Activated CD8-positive, alpha-beta memory T cell treated with anti-CD3 and anti-CD28 coated beads, Interleukin-2, amount 10 ng/mL, durations not matched to agents 7 days and 5 days (primary cell): Measurements from ENCODE around the gene RANBP3. TPM values are rescaled to one million over a fixed set of nuclear protein-coding genes. Genes with fewer than 3 reads are reported as not detected.
A peak's percentile ranks its signal among the peaks of the same experiment; 100 is the strongest.

ENCODE experiments used
- ATAC-seq: fragments of 150-1000 bp; cut with Tn5 transposase; one replicate; pipeline ENCODE4 v1.10.0; 2021; ENCODE audit warnings: moderate library complexity
- CTCF ChIA-PET: fragments of 350-600 bp; sonication (Branson Sonifier 250); formaldehyde crosslinking; loops from one replicate; lab custom pipeline; 2021; ENCODE audit warnings: antibody characterized with exemption; lab: Charles Lee
- DNase-seq: peaks from one replicate; pipeline ENCODE4 v3.0.0-alpha.2; 2020
- H3K27ac Mint-ChIP-seq: one replicate; pipeline ENCODE4 v1.8.0; 2021; ENCODE audit warnings: mild to moderate bottlenecking, mixed read lengths
- H3K27me3 Mint-ChIP-seq: one replicate; pipeline ENCODE4 v1.8.0; 2021; ENCODE audit warnings: mixed read lengths
- H3K36me3 Mint-ChIP-seq: one replicate; pipeline ENCODE4 v1.8.0; 2021; ENCODE audit warnings: mild to moderate bottlenecking, mixed read lengths
- H3K4me1 Mint-ChIP-seq: one replicate; pipeline ENCODE4 v1.8.0; 2021; ENCODE audit warnings: mixed read lengths
- H3K4me3 Mint-ChIP-seq: one replicate; pipeline ENCODE4 v1.8.0; 2021; ENCODE audit warnings: mild to moderate bottlenecking, moderate library complexity, mixed read lengths
- H3K9me3 Mint-ChIP-seq: one replicate; pipeline ENCODE4 v1.8.0; 2022; ENCODE audit warnings: low read depth, mixed read lengths
- total RNA-seq, 2 experiments: library from RNA; stranded (reverse); gene quantifications; one replicate each; pipeline ENCODE4 v1.2.3, GENCODE V29; 2021

The RANBP3 gene
- total RNA-seq, 2 experiments from 2014 or later = 97.8 to 108 TPM

DNA sequence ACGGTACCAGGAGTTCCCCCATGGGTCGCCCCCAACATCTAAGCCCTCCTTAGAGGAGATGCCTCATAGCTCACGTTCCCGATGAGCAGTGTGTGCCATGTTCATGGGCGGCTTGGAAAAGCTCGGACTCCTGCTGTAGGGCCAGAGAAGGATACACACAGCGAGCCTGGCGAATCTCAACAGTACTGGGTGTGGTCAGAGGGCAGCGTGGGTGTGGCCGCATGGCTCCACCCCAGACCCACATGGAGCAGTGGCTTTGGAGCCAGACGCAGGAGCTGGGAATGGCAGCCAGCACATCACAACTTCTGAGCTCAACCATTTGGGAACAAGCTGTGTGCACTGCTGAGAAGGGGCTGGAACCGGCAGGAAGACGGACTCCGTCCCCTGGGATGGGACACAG lies 48.3 kb downstream of the RANBP3 start:
- CTCF ChIA-PET = interaction anchor here (2.1 kb wide), 1 partner anchor 126 kb away, joined by 4 read pairs; no protein-coding TSS in a partner anchor
- peaks cover 25% of the 10 kb centered on the region for H3K36me3 Mint-ChIP-seq
- no peak for DNase-seq

GRCh38 chr19:5929179-5929578 lies 48.8 kb downstream of the RANBP3 start:
- Mint-ChIP-seq H3K36me3 (peaks cover 26% of the 10 kb centered on the region), H3K27me3 (no peaks in the 10 kb centered on the region), H3K9me3 (no peaks in the 10 kb centered on the region), H3K4me1 (no peaks in the 10 kb centered on the region), H3K27ac (no peak overlapping the region), H3K4me3 (no peak overlapping the region)
- CTCF ChIA-PET = interaction anchor here (2.1 kb wide), 1 partner anchor 125 kb away, joined by 4 read pairs; no protein-coding TSS in a partner anchor
- DNase-seq (no peak), ATAC-seq (no peak)

More for the DNA sequence above, 48.3 kb downstream of the RANBP3 start:
- H3K27me3 Mint-ChIP-seq = no peaks in the 10 kb centered on the region
- no peak for ATAC-seq
- no peaks in the 10 kb centered on the region for H3K4me1 Mint-ChIP-seq
- no peak overlapping the region for H3K4me3 Mint-ChIP-seq
- no peak overlapping the region for H3K27ac Mint-ChIP-seq
- no peaks in the 10 kb centered on the region for H3K9me3 Mint-ChIP-seq

- Mint-ChIP-seq H3K27ac (no peak overlapping the region), H3K4me1 (no peaks in the 10 kb centered on the region), H3K9me3 (no peaks in the 10 kb centered on the region), H3K4me3 (no peak overlapping the region), H3K27me3 (no peaks in the 10 kb centered on the region), H3K36me3 (peaks cover 36% of the 10 kb centered on the region)
- CTCF ChIA-PET = no interaction called here
- DNase-seq (no peak), ATAC-seq (no peak)
Observed at GRCh38 chr19:5927441-5927821, 50.5 kb downstream of the RANBP3 start.

GRCh38 chr19:5926641-5927440 lies 51.1 kb downstream of the RANBP3 start:
- CTCF ChIA-PET = no interaction called here
- ATAC-seq (no peak), DNase-seq (no peak)
- H3K36me3 Mint-ChIP-seq = peaks cover 36% of the 10 kb centered on the region
- no peak overlapping the region for H3K4me3 Mint-ChIP-seq
- H3K27ac Mint-ChIP-seq = no peak overlapping the region
- H3K27me3 Mint-ChIP-seq = no peaks in the 10 kb centered on the region
- H3K4me1 Mint-ChIP-seq = no peaks in the 10 kb centered on the region
- no peaks in the 10 kb centered on the region for H3K9me3 Mint-ChIP-seq

- CTCF ChIA-PET = no interaction called here
- peaks cover 36% of the 10 kb centered on the region for H3K36me3 Mint-ChIP-seq
Observed at GRCh38 chr19:5925830-5926427, 52.0 kb downstream of the RANBP3 start.

GRCh38 chr19:5923356-5923755 lies 54.6 kb downstream of the RANBP3 start:
- Mint-ChIP-seq H3K4me1 (no peaks in the 10 kb centered on the region), H3K36me3 (peaks cover 25% of the 10 kb centered on the region), H3K27ac (no peak overlapping the region), H3K4me3 (no peak overlapping the region), H3K9me3 (no peaks in the 10 kb centered on the region), H3K27me3 (no peaks in the 10 kb centered on the region)
- ATAC-seq (no peak), DNase-seq (no peak)
- CTCF ChIA-PET = no interaction called here

More at GRCh38 chr19:5925830-5926427, 52.0 kb downstream of the RANBP3 start:
- DNase-seq (no peak), ATAC-seq (no peak)
- H3K27me3 Mint-ChIP-seq = no peaks in the 10 kb centered on the region
- H3K27ac Mint-ChIP-seq = no peak overlapping the region
- no peak overlapping the region for H3K4me3 Mint-ChIP-seq
- H3K4me1 Mint-ChIP-seq = no peaks in the 10 kb centered on the region
- H3K9me3 Mint-ChIP-seq = no peaks in the 10 kb centered on the region

GRCh38 chr19:5922161-5922545 lies 55.8 kb downstream of the RANBP3 start:
- Mint-ChIP-seq H3K36me3 (peaks cover 18% of the 10 kb centered on the region), H3K9me3 (no peaks in the 10 kb centered on the region)
- no peak for ATAC-seq

DNA sequence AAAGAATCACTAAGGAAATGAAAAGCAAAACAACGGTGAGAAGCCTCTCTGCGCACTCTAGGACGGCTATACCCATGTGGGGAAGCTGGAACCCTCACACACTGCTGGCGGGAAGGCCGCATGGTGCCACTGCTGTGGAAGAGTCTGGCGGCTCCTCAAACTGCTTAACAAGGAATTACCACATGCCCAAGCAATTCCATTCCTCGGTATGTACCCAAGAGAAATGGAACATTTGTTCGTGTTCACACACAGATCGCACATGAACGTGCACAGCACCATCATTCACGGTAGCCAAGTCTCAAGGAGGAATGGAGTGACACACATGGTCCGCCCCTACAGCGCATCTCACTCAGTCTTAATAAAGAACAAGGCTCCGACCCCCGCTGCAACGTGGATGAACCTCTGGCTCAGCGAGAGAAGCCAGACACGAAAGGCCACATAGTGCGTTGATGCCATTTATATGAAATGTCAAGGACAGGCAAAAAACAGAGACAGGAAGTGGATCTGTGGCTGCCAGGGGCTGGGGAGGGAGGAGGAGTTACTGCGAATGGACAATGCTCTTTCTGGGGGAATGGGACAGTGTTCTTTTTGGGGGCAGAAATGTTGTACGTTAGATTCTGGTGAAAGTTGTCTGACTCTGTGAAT lies 56.3 kb downstream of the RANBP3 start:
- peaks cover 18% of the 10 kb centered on the region for H3K36me3 Mint-ChIP-seq
- H3K4me1 Mint-ChIP-seq = no peaks in the 10 kb centered on the region
- H3K27me3 Mint-ChIP-seq = no peaks in the 10 kb centered on the region
- H3K27ac Mint-ChIP-seq = no peak overlapping the region
- DNase-seq = no peak
- H3K4me3 Mint-ChIP-seq = no peak overlapping the region
- CTCF ChIA-PET = no interaction called here
- no peaks in the 10 kb centered on the region for H3K9me3 Mint-ChIP-seq
- no peak for ATAC-seq

More at GRCh38 chr19:5922161-5922545, 55.8 kb downstream of the RANBP3 start:
- no peak overlapping the region for H3K27ac Mint-ChIP-seq
- H3K4me3 Mint-ChIP-seq = no peak overlapping the region
- CTCF ChIA-PET = no interaction called here
- no peaks in the 10 kb centered on the region for H3K27me3 Mint-ChIP-seq
- DNase-seq = no peak
- H3K4me1 Mint-ChIP-seq = no peaks in the 10 kb centered on the region

- Mint-ChIP-seq H3K27ac (no peak overlapping the region), H3K4me3 (no peak overlapping the region), H3K36me3 (peaks cover 10% of the 10 kb centered on the region), H3K27me3 (no peaks in the 10 kb centered on the region), H3K4me1 (no peaks in the 10 kb centered on the region), H3K9me3 (no peaks in the 10 kb centered on the region)
- no peak for ATAC-seq
- CTCF ChIA-PET = no interaction called here
- DNase-seq = no peak
Observed at GRCh38 chr19:5918463-5919079, 59.4 kb downstream of the RANBP3 start.

DNA sequence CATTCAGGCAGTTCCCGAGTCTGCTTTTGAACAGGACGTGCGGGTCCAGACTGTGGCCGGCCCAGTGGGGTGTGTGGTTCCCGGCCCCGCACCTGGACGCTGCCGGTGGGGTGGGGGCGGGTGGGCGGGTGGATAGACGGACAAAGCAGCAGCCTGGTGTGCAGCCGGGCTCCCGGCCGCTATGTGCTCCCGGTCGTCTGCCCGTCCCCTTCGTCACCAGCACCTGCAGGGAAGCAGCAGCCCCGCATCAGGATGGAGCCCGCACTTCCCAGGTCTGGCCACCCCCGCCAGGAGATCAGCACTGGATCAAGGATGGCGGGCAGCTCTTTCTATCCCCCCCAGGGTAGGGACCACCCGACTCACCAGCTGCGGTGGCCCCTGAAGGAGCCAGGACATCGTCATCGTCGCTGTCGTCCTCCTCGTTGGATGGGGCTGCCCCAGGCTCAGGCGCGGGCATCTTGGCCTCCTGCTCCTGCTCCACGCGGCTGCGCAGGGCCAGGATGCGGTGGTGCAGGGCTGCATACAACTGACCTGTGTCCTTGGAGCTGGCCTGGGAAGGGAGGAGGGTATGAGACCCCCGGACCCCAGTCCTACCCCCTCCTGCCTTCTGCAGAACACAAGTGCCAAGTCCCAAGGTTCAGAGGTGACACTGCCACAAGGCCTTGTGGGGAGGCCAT lies 60.4 kb downstream of the RANBP3 start:
- Mint-ChIP-seq H3K27ac (no peak overlapping the region), H3K36me3 (peaks cover 5% of the 10 kb centered on the region), H3K4me3 (no peak overlapping the region), H3K4me1 (no peaks in the 10 kb centered on the region), H3K27me3 (no peaks in the 10 kb centered on the region), H3K9me3 (no peaks in the 10 kb centered on the region)
- no peak for ATAC-seq
- no peak for DNase-seq
- CTCF ChIA-PET = no interaction called here

- Mint-ChIP-seq H3K4me1 (no peaks in the 10 kb centered on the region), H3K27me3 (no peaks in the 10 kb centered on the region), H3K4me3 (no peak overlapping the region), H3K27ac (peak overlapping the region; percentile 36), H3K36me3 (peaks cover 2% of the 10 kb centered on the region), H3K9me3 (no peaks in the 10 kb centered on the region)
- ATAC-seq = no peak
- CTCF ChIA-PET = no interaction called here
- no peak for DNase-seq
Observed at GRCh38 chr19:5916181-5916708, 61.7 kb downstream of the RANBP3 start.

GRCh38 chr19:5915782-5916165 lies 62.2 kb downstream of the RANBP3 start:
- Mint-ChIP-seq H3K4me1 (no peaks in the 10 kb centered on the region), H3K36me3 (peaks cover 2% of the 10 kb centered on the region), H3K27ac (no peak overlapping the region), H3K9me3 (no peaks in the 10 kb centered on the region), H3K4me3 (no peak overlapping the region), H3K27me3 (no peaks in the 10 kb centered on the region)
- CTCF ChIA-PET = no interaction called here
- DNase-seq (no peak), ATAC-seq (no peak)
